Measurements from ENCODE around the gene ZNF594.
"Not testable (repeated sequence)": the region's sequence is repeated elsewhere in the genome, so short reads cannot be mapped to it uniquely, and the experiment has no call there.

GRCh38 chr17:5137511-5138197 lies 54.0 kb downstream of the ZNF594 start:
- not testable (repeated sequence) for TF ChIP-seq CTCF (IDR thresholded peaks at IDR 0.05; ENCODE audit: low read length); EZH2 (optimal IDR thresholded peaks at IDR 0.05; ENCODE audit: low read depth, low read length); EZH2phosphoT487 (IDR thresholded peaks at IDR 0.05; ENCODE audit: low read length)
